Measurements from ENCODE around the gene SNAPIN. TPM values are rescaled to one million over a fixed set of nuclear protein-coding genes. Genes with fewer than 3 reads are reported as not detected.

Gene SNAPIN
- total RNA-seq, 1 experiment from 2014 or later, result 39.1 TPM

DNA sequence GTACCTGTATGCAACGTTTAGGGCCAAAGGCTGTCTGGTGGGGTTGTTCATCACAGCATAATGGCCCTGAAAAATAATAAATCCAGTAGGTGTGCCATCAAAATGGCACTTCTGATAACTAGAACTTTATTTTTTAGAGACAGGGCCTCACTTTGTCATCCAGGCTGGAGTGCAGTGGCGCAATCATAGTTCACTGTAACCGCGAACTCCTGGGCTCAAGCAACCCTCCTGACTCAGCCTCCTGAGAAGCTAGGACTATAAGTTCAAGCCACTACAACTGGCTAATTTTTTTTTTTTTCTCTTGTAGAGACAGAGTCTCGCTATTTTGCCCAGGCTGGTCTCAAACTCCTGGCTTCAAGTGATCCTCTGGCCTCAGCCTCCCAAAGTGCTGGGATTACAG, 4.7 kb downstream of the SNAPIN start (continued):
- TF ChIP-seq EZH2 (IDR thresholded peaks at IDR 0.05) (no peak), TCF7L2 (IDR thresholded peaks at IDR 0.05; ENCODE audit: borderline replicate concordance, extremely low read depth, insufficient read depth, insufficient read length) (no peak), ELF1 (IDR thresholded peaks at IDR 0.05; ENCODE audit: borderline replicate concordance, low read depth) (no peak), YY1 (IDR thresholded peaks at IDR 0.05; ENCODE audit: extremely low read depth, insufficient replicate concordance, low read depth, low read length) (no peak), FOSL1 (IDR thresholded peaks at IDR 0.05; ENCODE audit: low read depth) (no peak), SP1 (IDR thresholded peaks at IDR 0.05; ENCODE audit: low read depth) (no peak), CEBPB (IDR thresholded peaks at IDR 0.05; ENCODE audit: low read depth) (no peak), POLR2AphosphoS5 (IDR thresholded peaks at IDR 0.05; ENCODE audit: low read depth, low read length) (no peak), POLR2A (IDR thresholded peaks at IDR 0.05; ENCODE audit: borderline replicate concordance, extremely low read depth, insufficient read depth, insufficient read length) (no peak), EZH2phosphoT487 (IDR thresholded peaks at IDR 0.05; ENCODE audit: borderline replicate concordance) (no peak)
- TF ChIP-seq, protein P1, sequence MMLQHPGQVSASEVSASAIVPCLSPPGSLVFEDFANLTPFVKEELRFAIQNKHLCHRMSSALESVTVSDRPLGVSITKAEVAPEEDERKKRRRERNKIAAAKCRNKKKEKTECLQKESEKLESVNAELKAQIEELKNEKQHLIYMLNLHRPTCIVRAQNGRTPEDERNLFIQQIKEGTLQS (IDR thresholded peaks at IDR 0.05), result no peak
- TF ChIP-seq, protein P2, sequence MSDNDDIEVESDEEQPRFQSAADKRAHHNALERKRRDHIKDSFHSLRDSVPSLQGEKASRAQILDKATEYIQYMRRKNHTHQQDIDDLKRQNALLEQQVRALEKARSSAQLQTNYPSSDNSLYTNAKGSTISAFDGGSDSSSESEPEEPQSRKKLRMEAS (IDR thresholded peaks at IDR 0.05), result no peak

DNA sequence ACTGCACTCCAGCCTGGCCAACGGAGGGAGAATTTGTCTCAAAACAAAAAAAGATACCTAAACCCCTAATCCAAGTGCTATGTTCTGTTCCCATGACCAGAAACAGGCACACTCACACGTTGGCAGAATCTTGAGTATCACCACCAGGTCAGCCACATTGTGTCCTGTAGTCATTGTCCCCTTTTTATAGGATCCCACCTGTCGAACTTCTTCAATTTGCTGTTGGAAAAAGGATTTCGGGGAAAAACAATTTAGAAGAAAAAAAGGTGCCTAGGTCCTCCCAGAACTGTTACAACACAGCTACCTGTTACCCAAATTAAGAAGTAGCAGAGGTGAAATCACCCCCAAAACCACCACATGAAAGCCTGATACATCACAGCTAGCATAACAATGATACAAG, 8.9 kb downstream of the SNAPIN start:
- H4K20me1 ChIP-seq (ENCODE audit: insufficient read depth), result no peaks in the 10 kb centered on the region
- no peaks in the 10 kb centered on the region for H3K27me3 ChIP-seq (ENCODE audit: insufficient read depth, low read length)
- ATAC-seq, result no peak
- no peak for DNase-seq (ENCODE audit: low read depth, low spot score)
- H3K36me3 ChIP-seq (ENCODE audit: control insufficient read depth in 1 of 2, insufficient read depth in 2 of 2, low read length in 2 of 2), result peaks cover 62 to 75% of the 10 kb centered on the region in 2 experiments
- H3K9ac ChIP-seq (ENCODE audit: low read length), result no peak overlapping the region
- no TSS peak for BruUV-seq (replicated peaks)
- H3K4me3 ChIP-seq (replicated peaks in 1 of 2; ENCODE audit: low read depth in 1 of 2, low read length in 2 of 2), result no peak overlapping the region
- H3K4me1 ChIP-seq (ENCODE audit: control insufficient read depth in 1 of 2, insufficient read depth in 2 of 2, low read length in 2 of 2), result peaks cover 10 to 22% of the 10 kb centered on the region in 2 experiments
- no peaks in the 10 kb centered on the region for H3K9me2 ChIP-seq (ENCODE audit: insufficient read depth)
- peaks cover 67% of the 10 kb centered on the region for H3K79me2 ChIP-seq (ENCODE audit: insufficient read depth, low read length)
- intact Hi-C loops (cut with micrococcal nuclease), result no loop called here
- H3K9me3 ChIP-seq (ENCODE audit: control insufficient read depth in 1 of 2, insufficient read depth in 1 of 2, low read depth in 1 of 2, low read length in 2 of 2), result no peaks in the 10 kb centered on the region
- POLR2A ChIA-PET, result interaction anchor here (1.6 kb wide), 1 partner anchor 33 kb away, joined by 3 read pairs; no protein-coding TSS in a partner anchor
- H3K27ac ChIP-seq (ENCODE audit: low read depth, low read length), result no peak overlapping the region
- RAD21 ChIA-PET (ENCODE audit: low non-redundant PET in 1 of 2, low total read pairs in 2 of 2, uncharacterized antibody in 2 of 2, unreplicated experiment in 2 of 2), result no interaction called here
- CTCF ChIA-PET, result no interaction called here
- no peak overlapping the region for H3K4me2 ChIP-seq (ENCODE audit: low read length)
- H2AFZ ChIP-seq (ENCODE audit: low read depth, low read length, poor library complexity, severe bottlenecking), result no peak overlapping the region
- TF ChIP-seq, protein P3, sequence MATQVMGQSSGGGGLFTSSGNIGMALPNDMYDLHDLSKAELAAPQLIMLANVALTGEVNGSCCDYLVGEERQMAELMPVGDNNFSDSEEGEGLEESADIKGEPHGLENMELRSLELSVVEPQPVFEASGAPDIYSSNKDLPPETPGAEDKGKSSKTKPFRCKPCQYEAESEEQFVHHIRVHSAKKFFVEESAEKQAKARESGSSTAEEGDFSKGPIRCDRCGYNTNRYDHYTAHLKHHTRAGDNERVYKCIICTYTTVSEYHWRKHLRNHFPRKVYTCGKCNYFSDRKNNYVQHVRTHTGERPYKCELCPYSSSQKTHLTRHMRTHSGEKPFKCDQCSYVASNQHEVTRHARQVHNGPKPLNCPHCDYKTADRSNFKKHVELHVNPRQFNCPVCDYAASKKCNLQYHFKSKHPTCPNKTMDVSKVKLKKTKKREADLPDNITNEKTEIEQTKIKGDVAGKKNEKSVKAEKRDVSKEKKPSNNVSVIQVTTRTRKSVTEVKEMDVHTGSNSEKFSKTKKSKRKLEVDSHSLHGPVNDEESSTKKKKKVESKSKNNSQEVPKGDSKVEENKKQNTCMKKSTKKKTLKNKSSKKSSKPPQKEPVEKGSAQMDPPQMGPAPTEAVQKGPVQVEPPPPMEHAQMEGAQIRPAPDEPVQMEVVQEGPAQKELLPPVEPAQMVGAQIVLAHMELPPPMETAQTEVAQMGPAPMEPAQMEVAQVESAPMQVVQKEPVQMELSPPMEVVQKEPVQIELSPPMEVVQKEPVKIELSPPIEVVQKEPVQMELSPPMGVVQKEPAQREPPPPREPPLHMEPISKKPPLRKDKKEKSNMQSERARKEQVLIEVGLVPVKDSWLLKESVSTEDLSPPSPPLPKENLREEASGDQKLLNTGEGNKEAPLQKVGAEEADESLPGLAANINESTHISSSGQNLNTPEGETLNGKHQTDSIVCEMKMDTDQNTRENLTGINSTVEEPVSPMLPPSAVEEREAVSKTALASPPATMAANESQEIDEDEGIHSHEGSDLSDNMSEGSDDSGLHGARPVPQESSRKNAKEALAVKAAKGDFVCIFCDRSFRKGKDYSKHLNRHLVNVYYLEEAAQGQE (IDR thresholded peaks at IDR 0.05; ENCODE audit: low read depth), result no peak
- TF ChIP-seq ZFX (IDR thresholded peaks at IDR 0.05) (no peak), POLR2A (IDR thresholded peaks at IDR 0.05; ENCODE audit: borderline replicate concordance, extremely low read depth, insufficient read depth, insufficient read length) (no peak), EZH2phosphoT487 (IDR thresholded peaks at IDR 0.05; ENCODE audit: borderline replicate concordance) (no peak), RAD21 (IDR thresholded peaks at IDR 0.05; ENCODE audit: low read depth) (no peak), FOSL1 (IDR thresholded peaks at IDR 0.05; ENCODE audit: low read depth) (no peak), SRF (IDR thresholded peaks at IDR 0.05; ENCODE audit: low read depth) (no peak), SIN3A (IDR thresholded peaks at IDR 0.05; ENCODE audit: low read depth) (no peak), SP1 (IDR thresholded peaks at IDR 0.05; ENCODE audit: low read depth) (no peak), YY1 (IDR thresholded peaks at IDR 0.05; ENCODE audit: extremely low read depth, insufficient replicate concordance, low read depth, low read length) (no peak), CEBPB (IDR thresholded peaks at IDR 0.05; ENCODE audit: low read depth) (no peak), EZH2 (IDR thresholded peaks at IDR 0.05) (no peak), ELF1 (IDR thresholded peaks at IDR 0.05; ENCODE audit: borderline replicate concordance, low read depth) (no peak), POLR2AphosphoS5 (IDR thresholded peaks at IDR 0.05; ENCODE audit: low read depth, low read length) (no peak)
- TF ChIP-seq, protein P4, sequence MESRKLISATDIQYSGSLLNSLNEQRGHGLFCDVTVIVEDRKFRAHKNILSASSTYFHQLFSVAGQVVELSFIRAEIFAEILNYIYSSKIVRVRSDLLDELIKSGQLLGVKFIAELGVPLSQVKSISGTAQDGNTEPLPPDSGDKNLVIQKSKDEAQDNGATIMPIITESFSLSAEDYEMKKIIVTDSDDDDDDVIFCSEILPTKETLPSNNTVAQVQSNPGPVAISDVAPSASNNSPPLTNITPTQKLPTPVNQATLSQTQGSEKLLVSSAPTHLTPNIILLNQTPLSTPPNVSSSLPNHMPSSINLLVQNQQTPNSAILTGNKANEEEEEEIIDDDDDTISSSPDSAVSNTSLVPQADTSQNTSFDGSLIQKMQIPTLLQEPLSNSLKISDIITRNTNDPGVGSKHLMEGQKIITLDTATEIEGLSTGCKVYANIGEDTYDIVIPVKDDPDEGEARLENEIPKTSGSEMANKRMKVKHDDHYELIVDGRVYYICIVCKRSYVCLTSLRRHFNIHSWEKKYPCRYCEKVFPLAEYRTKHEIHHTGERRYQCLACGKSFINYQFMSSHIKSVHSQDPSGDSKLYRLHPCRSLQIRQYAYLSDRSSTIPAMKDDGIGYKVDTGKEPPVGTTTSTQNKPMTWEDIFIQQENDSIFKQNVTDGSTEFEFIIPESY (IDR thresholded peaks at IDR 0.05; ENCODE audit: extremely low read depth, insufficient replicate concordance, low read length), result no peak
- TF ChIP-seq, protein P2 (IDR thresholded peaks at IDR 0.05), result no peak
- TF ChIP-seq, protein P1 (IDR thresholded peaks at IDR 0.05), result no peak
